ENCODE data around the gene CACNA2D4.

DNA sequence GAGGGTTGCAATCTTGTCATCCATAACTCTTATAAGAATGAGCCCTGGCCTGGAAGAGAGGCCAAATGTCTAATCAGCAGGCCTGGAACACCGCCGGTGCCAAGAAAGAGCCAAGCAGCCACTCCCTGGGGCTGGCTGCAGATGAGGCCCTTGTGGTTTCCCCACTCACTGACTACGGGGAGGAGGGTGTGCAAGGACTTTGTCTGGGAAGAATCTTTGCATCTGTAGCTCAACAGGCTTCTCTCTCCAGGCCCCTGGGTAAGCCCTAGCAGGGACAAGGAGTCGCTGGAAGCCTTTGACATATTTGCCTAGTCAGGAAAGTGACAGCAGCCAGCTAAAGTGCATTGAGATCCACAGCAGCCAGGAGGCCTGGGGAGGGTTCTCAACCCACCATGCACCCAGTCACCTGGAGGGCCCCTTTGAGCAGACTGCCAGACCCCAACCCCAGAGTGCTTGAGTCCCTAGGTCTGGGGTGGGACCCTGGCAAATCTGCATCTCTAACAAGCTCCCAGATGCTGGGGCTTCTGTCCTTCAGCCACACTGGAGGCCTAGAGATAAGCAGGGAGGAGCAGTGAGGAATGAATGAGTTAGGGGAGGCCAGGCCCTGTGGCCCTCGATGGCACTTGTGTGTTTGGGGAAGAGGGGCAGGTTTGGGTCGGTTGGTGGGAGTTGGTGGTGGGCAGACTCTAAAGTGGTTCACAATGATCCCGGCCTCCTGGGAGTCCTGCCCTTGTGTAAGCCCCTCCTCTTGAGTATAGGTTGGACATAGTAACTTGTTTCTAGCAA, 112.0 kb downstream of the CACNA2D4 start:
- TF ChIP-seq, protein P1, sequence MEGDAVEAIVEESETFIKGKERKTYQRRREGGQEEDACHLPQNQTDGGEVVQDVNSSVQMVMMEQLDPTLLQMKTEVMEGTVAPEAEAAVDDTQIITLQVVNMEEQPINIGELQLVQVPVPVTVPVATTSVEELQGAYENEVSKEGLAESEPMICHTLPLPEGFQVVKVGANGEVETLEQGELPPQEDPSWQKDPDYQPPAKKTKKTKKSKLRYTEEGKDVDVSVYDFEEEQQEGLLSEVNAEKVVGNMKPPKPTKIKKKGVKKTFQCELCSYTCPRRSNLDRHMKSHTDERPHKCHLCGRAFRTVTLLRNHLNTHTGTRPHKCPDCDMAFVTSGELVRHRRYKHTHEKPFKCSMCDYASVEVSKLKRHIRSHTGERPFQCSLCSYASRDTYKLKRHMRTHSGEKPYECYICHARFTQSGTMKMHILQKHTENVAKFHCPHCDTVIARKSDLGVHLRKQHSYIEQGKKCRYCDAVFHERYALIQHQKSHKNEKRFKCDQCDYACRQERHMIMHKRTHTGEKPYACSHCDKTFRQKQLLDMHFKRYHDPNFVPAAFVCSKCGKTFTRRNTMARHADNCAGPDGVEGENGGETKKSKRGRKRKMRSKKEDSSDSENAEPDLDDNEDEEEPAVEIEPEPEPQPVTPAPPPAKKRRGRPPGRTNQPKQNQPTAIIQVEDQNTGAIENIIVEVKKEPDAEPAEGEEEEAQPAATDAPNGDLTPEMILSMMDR (IDR thresholded peaks at IDR 0.05), result no peak
- TF ChIP-seq POLR2A (IDR thresholded peaks at IDR 0.05), result no peak

All from adrenal gland (tissue), 5 donors.